GM18519 (cell line): ENCODE data around the gene PROK2.

ENCODE experiments used
- ATAC-seq: cut with Tn5 transposase; IDR thresholded peaks from one replicate; pipeline ENCODE4 v1.9.1; 2021; ENCODE audit warnings: mild to moderate bottlenecking, moderate library complexity; ENCODE audit not compliant: unreplicated experiment, low FRiP score

The PROK2 gene

DNA sequence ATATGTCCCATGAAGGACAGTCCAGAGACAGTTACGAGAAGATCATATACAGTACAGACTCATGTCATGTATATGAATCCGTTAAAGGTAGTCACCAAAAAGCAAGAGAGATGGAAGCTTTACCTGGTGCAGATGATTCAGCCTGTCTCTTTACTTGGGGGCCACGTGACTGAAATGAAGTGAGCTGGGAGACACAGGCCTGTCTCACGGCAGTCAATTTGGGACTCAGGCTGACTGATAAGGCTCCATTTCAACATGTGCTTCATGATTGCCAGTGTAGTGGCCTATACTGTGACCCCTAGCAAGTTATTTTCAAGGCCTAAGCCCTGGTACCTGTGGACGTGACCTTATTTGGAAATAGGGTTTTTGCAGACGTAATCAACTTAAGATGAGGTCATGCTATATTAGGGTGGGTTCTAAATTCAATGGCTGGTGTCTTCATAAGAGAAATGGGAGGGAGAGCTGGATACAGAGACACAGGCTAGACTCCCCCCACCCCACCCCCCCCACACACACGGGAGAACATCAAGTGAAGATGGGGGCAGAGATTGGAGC lies 3.0 kb upstream of the PROK2 start:
- no peak for ATAC-seq

DNA sequence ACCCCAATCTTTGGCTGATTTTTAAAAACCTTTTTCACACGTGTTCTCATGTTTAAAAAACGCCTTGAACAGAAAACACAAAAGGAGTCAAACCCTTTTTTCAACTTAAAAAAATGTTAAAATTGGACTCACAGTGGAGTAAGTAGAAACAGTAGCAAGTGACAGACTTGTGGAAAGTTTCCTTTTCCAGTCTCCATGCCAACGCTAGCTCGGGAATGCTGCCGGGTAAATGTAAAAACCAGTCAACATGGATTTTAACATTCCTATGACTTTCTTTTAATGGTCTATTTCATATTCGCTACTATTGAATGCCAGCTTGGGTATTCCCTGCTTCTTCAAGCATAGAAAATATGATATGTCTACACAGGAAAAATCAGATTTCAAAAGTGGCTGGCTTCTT lies 1.6 kb upstream of the PROK2 start:
- ATAC-seq = no peak

DNA sequence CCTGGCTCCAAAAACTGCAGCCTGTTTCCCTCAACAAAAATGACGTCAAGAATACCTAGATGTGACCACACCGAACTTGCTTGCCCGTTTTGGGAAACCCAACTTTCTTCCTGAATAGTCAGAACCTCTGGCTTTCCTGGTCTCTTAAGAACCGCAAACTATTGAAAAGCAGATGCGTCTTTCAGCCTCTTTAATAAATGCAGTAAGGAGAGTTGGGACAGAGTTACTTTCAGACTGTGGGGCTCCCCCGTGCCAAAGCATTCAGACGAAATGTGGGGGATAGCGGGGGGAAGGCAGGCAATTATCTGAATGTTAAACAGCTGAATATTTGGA lies 1.2 kb upstream of the PROK2 start:
- no peak for ATAC-seq

DNA sequence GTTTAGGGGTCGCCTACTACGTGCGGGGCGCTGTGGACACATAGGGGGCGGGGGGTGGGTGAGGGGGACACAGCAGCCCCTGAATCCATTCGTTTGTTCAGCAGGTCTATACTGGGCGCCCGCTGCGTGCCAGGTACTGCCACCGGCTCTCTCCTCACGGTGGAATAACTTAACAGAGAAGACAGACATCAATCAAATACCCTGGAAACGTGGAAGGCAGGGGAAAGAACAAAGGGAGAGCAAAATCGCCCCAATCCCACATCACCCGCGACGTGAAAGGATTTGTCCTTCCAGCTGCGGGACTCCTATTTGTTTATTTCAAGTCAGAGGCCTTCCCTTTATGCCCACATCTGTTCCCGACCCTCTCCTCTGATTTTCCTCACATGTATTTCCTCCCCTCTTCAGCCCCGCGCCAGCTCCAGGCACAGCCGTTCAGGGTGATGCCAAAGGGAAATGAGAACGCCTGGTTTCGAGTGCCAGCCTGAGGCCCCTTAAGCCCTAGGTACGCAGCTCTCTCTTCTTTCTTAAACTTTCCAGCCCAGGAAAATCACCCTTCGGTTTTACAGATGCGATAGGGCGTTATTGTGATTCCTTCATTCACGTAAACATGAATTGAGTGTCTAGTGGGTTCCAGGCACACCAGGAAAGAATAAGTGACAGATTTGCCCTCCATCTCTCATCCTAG lies 726 bp upstream of the PROK2 start:
- ATAC-seq = no peak

- ATAC-seq = no peak
Observed at GRCh38 chr3:71784201-71784913, 591 bp downstream of the PROK2 start.

DNA sequence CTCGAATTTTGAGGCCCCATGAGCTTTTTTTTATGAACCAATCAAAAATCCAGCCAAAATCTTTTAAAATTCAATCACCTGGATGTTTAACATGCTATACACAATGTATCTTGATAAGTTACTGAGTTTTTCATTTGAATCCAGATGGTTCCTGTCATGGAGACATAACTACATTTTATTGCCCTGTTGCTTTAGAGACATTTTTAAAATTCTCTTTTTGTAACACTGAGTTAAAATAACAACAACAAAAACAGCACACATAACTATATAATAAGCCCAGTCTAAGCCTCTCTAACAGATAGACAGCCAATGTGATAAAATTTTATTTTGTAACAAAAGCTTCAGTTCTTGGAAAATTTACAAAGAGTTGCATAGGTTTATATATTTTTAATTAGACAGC lies 1.8 kb downstream of the PROK2 start:
- no peak for ATAC-seq

GRCh38 chr3:71780430-71780829 lies 4.5 kb downstream of the PROK2 start:
- no peak for ATAC-seq

DNA sequence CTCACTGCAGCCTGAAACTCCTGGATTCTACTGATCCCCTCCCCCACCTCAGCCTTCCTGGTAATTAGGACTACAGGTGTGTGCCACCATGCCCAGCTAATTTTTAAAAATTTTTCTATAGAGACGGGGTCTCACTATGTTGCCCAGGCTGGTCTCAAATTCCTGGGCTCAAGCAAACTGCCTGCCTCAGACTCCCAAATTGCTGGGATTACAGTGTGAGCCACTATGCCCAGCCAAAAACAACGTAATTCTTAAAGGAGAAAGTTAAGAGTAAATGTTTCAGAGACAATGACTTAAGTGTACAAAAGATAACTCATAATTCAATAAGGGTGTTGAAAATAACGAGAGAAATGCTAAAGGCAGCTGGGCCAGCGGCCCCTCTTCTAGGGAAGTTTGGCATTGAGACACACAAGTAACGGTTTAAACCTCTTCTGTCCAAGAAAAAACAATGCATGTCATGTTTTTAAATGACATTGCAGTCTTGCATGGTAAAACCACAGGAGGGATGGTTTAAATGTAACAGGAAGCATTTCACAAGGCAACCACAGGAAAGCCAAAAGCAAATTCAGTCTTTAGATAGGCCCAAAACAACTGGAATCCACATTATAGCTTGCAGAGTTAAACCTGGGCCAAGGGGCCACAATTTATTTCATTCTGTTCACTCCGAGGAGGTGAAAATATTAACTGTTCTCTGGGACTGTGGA lies 5.1 kb downstream of the PROK2 start:
- ATAC-seq = no peak

GRCh38 chr3:71778353-71778752 lies 6.6 kb downstream of the PROK2 start:
- no peak for ATAC-seq

GRCh38 chr3:71776538-71776937 lies 8.4 kb downstream of the PROK2 start:
- ATAC-seq = no peak

- no peak for ATAC-seq
Observed at GRCh38 chr3:71771884-71772283, 13.1 kb downstream of the PROK2 start.

DNA sequence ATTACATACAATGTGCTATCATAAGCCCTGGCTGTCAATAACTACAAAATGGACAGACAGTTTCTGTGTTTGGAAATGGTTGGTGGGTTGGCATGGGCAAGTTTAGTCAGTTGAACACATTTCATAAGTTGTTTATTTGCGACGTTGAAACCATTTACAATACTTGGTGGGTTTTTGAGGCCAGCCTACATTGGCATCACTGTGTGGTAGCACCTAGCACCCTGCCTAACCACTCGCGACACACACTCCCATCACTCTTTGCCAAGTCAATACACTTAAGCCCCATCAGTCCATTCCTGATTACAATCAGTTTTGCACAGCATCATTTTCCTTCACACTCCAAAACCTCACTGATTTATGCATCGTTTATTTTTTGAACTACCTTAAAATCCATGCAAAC lies 13.8 kb downstream of the PROK2 start:
- ATAC-seq = no peak

- no peak for ATAC-seq
Observed at GRCh38 chr3:71763426-71763825, 21.5 kb downstream of the PROK2 start.

GRCh38 chr3:71760140-71760539 lies 24.8 kb downstream of the PROK2 start:
- no peak for ATAC-seq

DNA sequence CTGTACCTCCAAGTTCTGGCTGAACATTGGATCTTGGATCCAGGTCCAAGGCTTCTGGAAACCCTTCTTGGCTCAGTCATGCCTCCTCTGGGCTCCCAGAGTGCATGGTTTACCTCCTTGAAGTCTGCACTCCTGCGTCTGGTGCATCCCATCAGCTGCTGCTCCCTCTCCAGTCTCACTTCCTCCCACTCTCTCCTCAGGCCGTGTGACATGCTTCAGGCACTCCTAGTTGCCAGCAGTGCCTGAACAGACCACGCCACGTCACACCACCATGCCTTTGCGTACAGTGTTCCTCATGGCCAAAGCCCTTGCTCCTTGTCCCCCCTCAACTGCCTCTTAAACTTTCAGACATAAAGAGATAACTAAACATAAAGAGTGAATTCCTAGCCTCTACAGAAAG lies 25.5 kb downstream of the PROK2 start:
- no peak for ATAC-seq

- ATAC-seq = no peak
Observed at GRCh38 chr3:71758091-71758490, 26.9 kb downstream of the PROK2 start.

DNA sequence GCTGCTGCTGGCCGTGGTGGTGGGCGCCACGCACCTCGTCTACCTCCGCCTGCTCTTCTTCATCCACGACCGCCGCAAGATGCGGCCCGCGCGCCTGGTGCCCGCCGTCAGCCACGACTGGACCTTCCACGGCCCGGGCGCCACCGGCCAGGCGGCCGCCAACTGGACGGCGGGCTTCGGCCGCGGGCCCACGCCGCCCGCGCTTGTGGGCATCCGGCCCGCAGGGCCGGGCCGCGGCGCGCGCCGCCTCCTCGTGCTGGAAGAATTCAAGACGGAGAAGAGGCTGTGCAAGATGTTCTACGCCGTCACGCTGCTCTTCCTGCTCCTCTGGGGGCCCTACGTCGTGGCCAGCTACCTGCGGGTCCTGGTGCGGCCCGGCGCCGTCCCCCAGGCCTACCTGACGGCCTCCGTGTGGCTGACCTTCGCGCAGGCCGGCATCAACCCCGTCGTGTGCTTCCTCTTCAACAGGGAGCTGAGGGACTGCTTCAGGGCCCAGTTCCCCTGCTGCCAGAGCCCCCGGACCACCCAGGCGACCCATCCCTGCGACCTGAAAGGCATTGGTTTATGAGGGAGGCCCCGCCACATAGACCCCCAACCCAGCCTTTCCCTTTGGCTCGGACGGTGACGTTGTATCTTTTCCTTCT lies 30.2 kb downstream of the PROK2 start:
- ATAC-seq = no peak

DNA sequence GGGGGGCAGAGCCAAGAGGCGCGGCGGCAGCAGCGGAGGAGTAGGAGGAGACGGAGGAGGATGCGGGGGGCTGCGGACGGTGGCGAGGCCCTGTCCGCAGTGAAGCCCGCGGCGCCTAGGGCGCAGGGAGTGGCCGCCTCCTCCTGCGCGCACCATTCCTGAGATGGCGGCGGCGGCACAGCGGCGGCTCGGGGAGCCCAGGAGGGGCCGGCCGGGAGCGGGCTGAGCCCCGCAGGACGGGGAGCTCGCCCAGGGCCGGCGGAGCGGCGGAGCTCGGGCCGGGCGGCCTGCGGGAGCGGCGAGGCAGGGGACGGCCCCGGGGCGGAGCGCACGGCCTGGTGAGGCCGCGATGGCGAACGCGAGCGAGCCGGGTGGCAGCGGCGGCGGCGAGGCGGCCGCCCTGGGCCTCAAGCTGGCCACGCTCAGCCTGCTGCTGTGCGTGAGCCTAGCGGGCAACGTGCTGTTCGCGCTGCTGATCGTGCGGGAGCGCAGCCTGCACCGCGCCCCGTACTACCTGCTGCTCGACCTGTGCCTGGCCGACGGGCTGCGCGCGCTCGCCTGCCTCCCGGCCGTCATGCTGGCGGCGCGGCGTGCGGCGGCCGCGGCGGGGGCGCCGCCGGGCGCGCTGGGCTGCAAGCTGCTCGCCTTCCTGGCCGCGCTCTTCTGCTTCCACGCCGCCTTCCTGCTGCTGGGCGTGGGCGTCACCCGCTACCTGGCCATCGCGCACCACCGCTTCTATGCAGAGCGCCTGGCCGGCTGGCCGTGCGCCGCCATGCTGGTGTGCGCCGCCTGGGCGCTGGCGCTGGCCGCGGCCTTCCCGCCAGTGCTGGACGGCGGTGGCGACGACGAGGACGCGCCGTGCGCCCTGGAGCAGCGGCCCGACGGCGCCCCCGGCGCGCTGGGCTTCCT lies 31.0 kb downstream of the PROK2 start, which contains the start of gene GPR27:
Gene GPR27 (plus strand): TSS at position 155 of the 909 bp plus-strand sequence. CDS start 195 bp downstream, at position 350.
- ATAC-seq = no peak

DNA sequence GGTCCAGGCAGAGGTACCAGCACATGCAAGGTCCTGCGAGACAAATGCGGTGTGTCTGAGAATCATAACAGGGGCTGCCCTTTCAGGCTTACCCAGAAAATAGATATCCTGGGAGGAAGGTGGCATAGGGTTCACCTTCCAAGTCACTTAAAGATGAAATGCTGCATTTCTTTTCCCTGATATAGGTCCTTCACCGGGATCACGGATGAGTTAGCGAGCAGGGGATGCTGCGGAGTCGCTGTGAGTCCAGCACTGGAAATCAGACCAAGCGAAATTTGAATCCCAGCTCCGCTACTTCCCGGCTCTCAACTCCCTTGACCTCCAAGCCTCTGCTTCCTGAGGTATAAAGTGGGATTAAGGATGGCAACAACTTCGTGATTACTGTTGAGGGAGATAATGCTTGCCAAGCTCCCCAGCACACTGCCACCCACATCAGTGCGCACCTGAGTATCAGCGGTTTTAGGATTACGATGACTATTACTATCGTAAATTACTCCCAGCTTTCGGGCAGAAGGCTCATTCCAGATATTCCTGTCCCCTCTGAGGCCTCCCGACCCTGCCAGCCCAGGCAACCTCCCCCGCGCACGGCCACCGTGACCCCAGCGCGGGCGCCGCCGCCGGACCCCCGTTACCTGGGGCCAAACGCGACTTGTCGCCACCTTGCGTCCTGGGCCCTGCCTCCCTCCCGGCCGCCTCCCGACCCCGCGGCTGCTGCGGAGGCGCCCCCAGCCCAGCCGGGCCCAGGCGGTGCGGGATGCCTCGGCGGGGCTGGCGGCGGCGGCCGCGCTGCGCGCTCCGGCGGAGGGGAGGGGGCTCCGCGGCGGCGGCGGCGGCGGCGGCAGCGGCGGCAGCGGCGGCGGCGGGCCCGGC lies 31.9 kb downstream of the PROK2 start:
- ATAC-seq = no peak
